Left lung (tissue), 10 donors: Measurements from ENCODE around the gene LAPTM4A. TPM values are rescaled to one million over a fixed set of nuclear protein-coding genes. Genes with fewer than 3 reads are reported as not detected.
"Not testable (repeated sequence)": the region's sequence is repeated elsewhere in the genome, so short reads cannot be mapped to it uniquely, and the experiment has no call there.

Experiments
- ATAC-seq: fragments of 200-7000 bp; cut with Tn5 transposase; one replicate; pipeline ENCODE4 v1.9.1; 2020; ENCODE audit warnings: moderate library complexity
- DNase-seq, 4 donors: peaks; one replicate each; pipeline ENCODE4 v3.0.0-alpha.2; 2013 to 2020
- H3K27ac ChIP-seq, 2 donors: fragments of 200-600 bp; sonication (generic) in 1 of 2; one replicate each; pipeline versions ENCODE4 v1.5.0 to v1.8.0; 2020 to 2021
- H3K27me3 ChIP-seq, 2 donors: fragments of 200-600 bp; sonication (generic) in 1 of 2; one replicate each; pipeline versions ENCODE4 v1.5.0 to v1.8.0; 2020 to 2021
- H3K36me3 ChIP-seq, 2 donors: fragments of 200-600 bp; sonication (generic) in 1 of 2; one replicate each; pipeline versions ENCODE4 v1.5.0 to v1.8.0; 2020 to 2021
- H3K4me1 ChIP-seq, 2 donors: fragments of 200-600 bp; one replicate each; pipeline ENCODE4 v1.8.0; 2021
- H3K4me3 ChIP-seq, 2 donors: fragments of 200-600 bp; sonication (generic) in 1 of 2; one replicate each; pipeline versions ENCODE4 v1.5.0 to v1.8.0; 2020 to 2021; ENCODE audit warnings: mild to moderate bottlenecking in 1 of 2
- H3K9me3 ChIP-seq, 2 donors: fragments of 200-600 bp; sonication (generic) in 1 of 2; one replicate each; pipeline versions ENCODE4 v1.5.0 to v1.8.0; 2020 to 2021
- CTCF ChIP-seq, 2 donors: fragments of 200-600 bp; sonication (generic) in 1 of 2; IDR thresholded peaks; one replicate each; pipeline versions ENCODE4 v1.5.0 to v1.8.0; 2021; ENCODE audit warnings: antibody characterized with exemption in 2 of 2
- intact Hi-C, 2 donors: fragments of 100-400 bp; cut with DNase I; formaldehyde crosslinking; loops; one replicate each; pipeline versions ENCODE4 v1.11.2 to v1.14.2; 2022
- polyA plus RNA-seq, 6 donors: library from polyadenylated mRNA; unstranded; fragments of 120-200 nt; gene quantifications; one replicate each; pipeline ENCODE4 v1.2.1, GENCODE V29; 2013; ENCODE audit not compliant: insufficient read length in 6 of 6
- total RNA-seq, 2 donors: library from RNA; stranded (reverse); fragmentation: NEBNext Ultra II Directional; extraction: Animal tissue kit (Norgen Biotek cat#: 25700); gene quantifications; one replicate each; pipeline ENCODE4 v1.2.1, GENCODE V29; 2021
- donor health status: DM: no; HTN: yes; CAD: no.
- donor health status: DM: no; HTN: no; CAD: no.

The LAPTM4A gene
- total and polyA plus RNA-seq, 8 donors = 220 to 531 (median 464) TPM

GRCh38 chr2:20079546-20080115 lies 28.2 kb upstream of the LAPTM4A start:
- Histone ChIP-seq H3K27me3 (no peaks in the 10 kb centered on the region), H3K36me3 (no peaks in the 10 kb centered on the region), H3K4me3 (no peak overlapping the region), H3K4me1 (no peaks in the 10 kb centered on the region), H3K9me3 (no peaks in the 10 kb centered on the region), H3K27ac (no peak overlapping the region)
- no peak for ATAC-seq
- no peak for TF ChIP-seq CTCF (IDR thresholded peaks at IDR 0.05)
- intact Hi-C loops = no loop called here
- DNase-seq = no peak

GRCh38 chr2:20077411-20077940 lies 26.0 kb upstream of the LAPTM4A start:
- H3K4me3 ChIP-seq = no peak overlapping the region
- ATAC-seq (no peak), DNase-seq (no peak)
- no peaks in the 10 kb centered on the region for H3K36me3 ChIP-seq
- H3K4me1 ChIP-seq = no peaks in the 10 kb centered on the region
- intact Hi-C loops = no loop called here
- TF ChIP-seq CTCF (IDR thresholded peaks at IDR 0.05) = no peak
- H3K27me3 ChIP-seq = no peaks in the 10 kb centered on the region
- no peaks in the 10 kb centered on the region for H3K9me3 ChIP-seq
- H3K27ac ChIP-seq = no peak overlapping the region

- intact Hi-C loops = no loop called here
- no peak for TF ChIP-seq CTCF (IDR thresholded peaks at IDR 0.05)
- H3K9me3 ChIP-seq = no peaks in the 10 kb centered on the region
- no peak for ATAC-seq
- DNase-seq = no peak
- no peaks in the 10 kb centered on the region for H3K27me3 ChIP-seq
- no peaks in the 10 kb centered on the region for H3K36me3 ChIP-seq
- peaks cover 0 to 3% of the 10 kb centered on the region in 2 donors for H3K4me1 ChIP-seq
- H3K27ac ChIP-seq = no peak overlapping the region
- no peak overlapping the region for H3K4me3 ChIP-seq
These were observed 25.3 kb upstream of the LAPTM4A start for GRCh38 chr2:20076757-20077156.

GRCh38 chr2:20074901-20075300 lies 23.5 kb upstream of the LAPTM4A start:
- ATAC-seq (no peak), DNase-seq (no peak)
- TF ChIP-seq CTCF (IDR thresholded peaks at IDR 0.05) = no peak
- Histone ChIP-seq H3K27me3 (no peaks in the 10 kb centered on the region), H3K4me1 (peaks cover 3 to 6% of the 10 kb centered on the region in 2 donors), H3K9me3 (no peaks in the 10 kb centered on the region), H3K27ac (no peak overlapping the region), H3K36me3 (no peaks in the 10 kb centered on the region), H3K4me3 (no peak overlapping the region)
- intact Hi-C loops = no loop called here

- H3K9me3 ChIP-seq, DNase-seq, ATAC-seq, H3K4me3 ChIP-seq, H3K4me1 ChIP-seq, H3K36me3 ChIP-seq, H3K27ac ChIP-seq, H3K27me3 ChIP-seq, intact Hi-C loops: not testable (repeated sequence)
These were observed 22.7 kb upstream of the LAPTM4A start for GRCh38 chr2:20074046-20074648.
